Activated T-helper 17 cell treated with anti-CD3 and anti-CD28 coated beads, Interleukin-2, amount 50 U/mL, for 72 hours (primary cell): ENCODE measurements around the gene CCT6B. TPM values are rescaled to one million over a fixed set of nuclear protein-coding genes. Genes with fewer than 3 reads are reported as not detected.
"Not testable (repeated sequence)": the region's sequence is repeated elsewhere in the genome, so short reads cannot be mapped to it uniquely, and the experiment has no call there.

Source experiments
- ATAC-seq: fragments of 150-1000 bp; cut with Tn5 transposase; replicated peaks from 2 replicates; pipeline ENCODE4 v1.10.0; 2021; ENCODE audit warnings: mild to moderate bottlenecking, moderate library complexity
- H3K27ac Mint-ChIP-seq: one replicate; pipeline ENCODE4 v1.8.0; 2022; ENCODE audit warnings: mixed read lengths
- H3K27me3 Mint-ChIP-seq: one replicate; pipeline ENCODE4 v1.8.0; 2022; ENCODE audit warnings: mixed read lengths
- H3K36me3 Mint-ChIP-seq: one replicate; pipeline ENCODE4 v1.8.0; 2022; ENCODE audit warnings: low read depth, mild to moderate bottlenecking, mixed read lengths
- H3K4me1 Mint-ChIP-seq: one replicate; pipeline ENCODE4 v1.8.0; 2022; ENCODE audit warnings: mixed read lengths
- H3K4me3 Mint-ChIP-seq: one replicate; pipeline ENCODE4 v1.8.0; 2022; ENCODE audit warnings: mild to moderate bottlenecking, mixed read lengths
- H3K9me3 Mint-ChIP-seq: one replicate; pipeline ENCODE4 v1.8.0; 2022; ENCODE audit warnings: mixed read lengths
- total RNA-seq, 2 donors: library from RNA; stranded (reverse); gene quantifications; one replicate each; pipeline ENCODE4 v1.2.3, GENCODE V29; 2022

CCT6B gene
- total RNA-seq, 2 donors from 2014 or later, result 0.76 to 1.7 TPM

DNA sequence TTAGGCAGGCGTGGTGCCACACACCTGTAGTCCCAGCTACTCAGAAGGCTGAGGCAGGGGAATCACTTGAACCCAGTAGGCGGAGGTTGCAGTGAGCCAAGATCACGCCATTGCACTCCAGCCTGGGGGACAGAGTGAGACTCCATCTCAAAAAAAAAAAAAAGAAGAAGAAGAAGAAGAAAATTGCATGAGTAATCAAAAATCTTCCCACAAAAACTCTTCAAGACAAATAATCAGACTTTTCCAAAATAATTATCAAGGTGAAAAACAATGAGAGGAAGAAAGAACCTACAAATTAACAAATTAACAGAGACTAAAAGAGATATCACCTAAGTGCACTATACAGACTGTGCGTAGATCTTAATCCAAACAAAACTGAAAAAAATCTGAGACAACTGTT, 10.5 kb downstream of the CCT6B start:
- not testable (repeated sequence) for H3K36me3 Mint-ChIP-seq, H3K4me1 Mint-ChIP-seq, H3K4me3 Mint-ChIP-seq, H3K27ac Mint-ChIP-seq, H3K27me3 Mint-ChIP-seq, H3K9me3 Mint-ChIP-seq, ATAC-seq

DNA sequence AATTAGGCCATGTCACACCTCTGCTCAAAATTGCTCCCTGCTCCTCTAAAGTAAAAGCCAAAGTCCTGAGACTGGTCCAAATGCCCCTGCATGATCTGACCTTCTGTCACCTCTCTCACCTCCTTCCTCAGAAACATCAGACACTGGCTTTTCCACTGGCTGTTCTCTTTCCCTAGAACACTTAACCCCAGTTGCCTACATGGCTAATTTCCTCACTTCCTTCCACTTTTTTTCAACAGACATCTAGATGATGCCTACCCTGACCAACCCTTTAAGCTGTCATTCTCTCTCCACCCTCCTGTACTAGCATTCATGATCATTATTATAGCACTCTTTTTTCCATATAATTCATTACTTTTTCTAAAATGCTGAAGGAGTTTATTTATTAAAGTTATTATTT, 31.0 kb downstream of the CCT6B start:
- Mint-ChIP-seq H3K27me3 (no peaks in the 10 kb centered on the region), H3K27ac (no peak overlapping the region), H3K4me1 (no peaks in the 10 kb centered on the region), H3K36me3 (no peaks in the 10 kb centered on the region), H3K9me3 (no peaks in the 10 kb centered on the region), H3K4me3 (no peak overlapping the region)
- no peak for ATAC-seq

DNA sequence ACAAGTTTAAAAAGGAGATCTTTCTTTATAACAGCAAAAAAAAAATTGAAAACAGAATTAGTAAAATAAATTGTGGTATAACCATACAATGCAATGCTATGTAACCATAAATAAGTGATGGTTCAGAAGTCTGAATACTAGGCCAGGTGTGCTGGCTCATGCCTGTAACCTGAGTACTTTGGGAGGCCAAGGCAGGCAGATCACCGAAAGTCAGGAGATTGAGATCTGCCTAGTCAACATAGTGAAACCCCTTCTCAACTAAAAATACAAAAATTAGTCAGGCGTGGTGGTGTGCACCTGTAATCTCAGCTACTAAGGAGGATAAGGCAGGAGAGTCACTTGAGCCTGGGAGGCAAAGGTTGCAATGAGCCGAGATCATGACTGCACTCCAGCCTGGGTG, 34.6 kb downstream of the CCT6B start:
- no peaks in the 10 kb centered on the region for H3K4me1 Mint-ChIP-seq
- H3K27ac Mint-ChIP-seq, result no peak overlapping the region
- H3K36me3 Mint-ChIP-seq, result no peaks in the 10 kb centered on the region
- no peak for ATAC-seq
- H3K27me3 Mint-ChIP-seq, result no peaks in the 10 kb centered on the region
- H3K4me3 Mint-ChIP-seq, result no peak overlapping the region
- no peaks in the 10 kb centered on the region for H3K9me3 Mint-ChIP-seq

DNA sequence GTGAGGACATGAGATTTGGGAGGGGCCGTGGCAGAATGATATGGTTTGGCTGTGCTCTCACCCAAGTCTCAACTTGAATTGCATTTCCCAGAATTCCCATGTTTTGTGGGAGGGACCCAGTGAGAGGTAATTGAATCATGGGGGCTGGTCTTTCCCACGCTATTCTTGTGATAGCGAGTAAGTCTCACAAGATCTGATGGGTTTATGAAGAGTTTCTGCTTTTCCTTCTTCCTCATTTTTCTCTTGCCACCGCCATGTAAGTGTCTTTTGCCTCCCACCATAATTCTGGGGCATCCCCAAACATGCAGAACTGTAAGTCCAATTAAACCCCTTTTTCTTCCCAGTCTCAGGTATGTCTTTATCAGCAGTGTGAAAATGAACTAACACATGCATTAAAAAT, 40.6 kb downstream of the CCT6B start:
- no peak overlapping the region for H3K27ac Mint-ChIP-seq
- no peak overlapping the region for H3K4me3 Mint-ChIP-seq
- no peaks in the 10 kb centered on the region for H3K9me3 Mint-ChIP-seq
- H3K36me3 Mint-ChIP-seq, result no peaks in the 10 kb centered on the region
- no peak for ATAC-seq
- peaks cover 4% of the 10 kb centered on the region for H3K27me3 Mint-ChIP-seq
- no peaks in the 10 kb centered on the region for H3K4me1 Mint-ChIP-seq

DNA sequence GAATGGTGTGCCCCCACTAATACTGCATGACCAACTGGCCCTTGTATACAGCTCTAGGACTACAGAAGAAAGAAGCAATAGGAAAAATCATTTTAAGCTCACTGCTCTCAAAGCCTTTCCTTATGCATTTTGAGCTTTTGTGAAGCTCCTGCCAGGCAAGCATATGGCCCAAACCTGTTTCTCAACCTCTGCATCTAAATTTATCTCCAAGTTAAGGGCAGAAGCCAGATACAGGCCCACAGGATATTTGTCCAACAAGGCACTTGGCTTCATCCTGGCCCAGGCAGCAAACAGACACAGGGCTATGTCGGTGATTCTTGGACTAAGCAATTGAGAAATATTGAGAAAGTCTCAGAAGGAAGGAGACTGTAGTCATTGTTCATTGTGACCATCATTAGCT, 43.9 kb downstream of the CCT6B start:
- Mint-ChIP-seq H3K4me1 (no peaks in the 10 kb centered on the region), H3K36me3 (no peaks in the 10 kb centered on the region), H3K4me3 (no peak overlapping the region), H3K9me3 (no peaks in the 10 kb centered on the region), H3K27me3 (peaks cover 4% of the 10 kb centered on the region), H3K27ac (no peak overlapping the region)
- no peak for ATAC-seq

DNA sequence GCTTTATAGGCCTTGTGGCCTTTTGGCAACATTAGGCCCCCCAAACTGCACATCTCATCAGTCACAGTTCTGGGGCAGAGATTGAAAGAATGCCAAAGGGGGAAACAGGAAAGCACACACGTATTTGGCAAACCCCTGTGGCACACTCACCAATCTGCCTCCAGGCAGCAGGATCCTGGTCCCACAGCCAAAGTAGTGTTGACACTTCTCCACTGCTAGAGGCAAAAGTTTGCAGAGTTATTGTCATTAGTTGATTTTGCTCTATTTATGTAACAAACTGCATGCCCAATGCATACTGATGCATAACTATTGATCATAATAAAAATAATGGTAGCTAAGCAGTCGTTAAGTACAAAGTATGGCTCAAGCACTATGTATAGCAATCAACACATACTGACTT, 45.1 kb downstream of the CCT6B start:
- no peaks in the 10 kb centered on the region for H3K4me1 Mint-ChIP-seq
- no peaks in the 10 kb centered on the region for H3K9me3 Mint-ChIP-seq
- H3K4me3 Mint-ChIP-seq, result no peak overlapping the region
- no peak for ATAC-seq
- no peaks in the 10 kb centered on the region for H3K36me3 Mint-ChIP-seq
- H3K27me3 Mint-ChIP-seq, result peaks cover 7% of the 10 kb centered on the region
- no peak overlapping the region for H3K27ac Mint-ChIP-seq

DNA sequence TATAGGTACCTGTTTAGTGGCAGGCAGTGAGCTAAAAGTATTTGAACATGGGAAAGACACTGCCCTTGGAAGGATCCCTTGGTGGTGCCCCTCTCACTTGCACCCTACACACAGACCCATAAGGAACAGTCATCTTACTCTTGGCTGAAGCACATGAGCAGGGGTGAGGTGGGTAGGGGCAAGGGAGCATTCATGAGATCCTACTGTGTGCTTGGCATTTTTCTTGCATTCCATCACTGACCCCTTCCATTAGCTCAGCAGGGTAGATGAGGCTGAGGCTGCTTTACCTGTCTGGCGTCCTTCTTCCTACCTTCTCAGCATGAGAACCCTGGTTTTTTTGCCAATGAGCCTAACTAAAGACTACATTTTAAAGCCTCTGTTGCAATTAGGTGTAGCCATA, 48.3 kb downstream of the CCT6B start:
- Mint-ChIP-seq H3K36me3 (no peaks in the 10 kb centered on the region), H3K4me1 (no peaks in the 10 kb centered on the region), H3K4me3 (no peak overlapping the region), H3K27ac (no peak overlapping the region), H3K27me3 (peaks cover 3% of the 10 kb centered on the region), H3K9me3 (no peaks in the 10 kb centered on the region)
- ATAC-seq, result no peak

DNA sequence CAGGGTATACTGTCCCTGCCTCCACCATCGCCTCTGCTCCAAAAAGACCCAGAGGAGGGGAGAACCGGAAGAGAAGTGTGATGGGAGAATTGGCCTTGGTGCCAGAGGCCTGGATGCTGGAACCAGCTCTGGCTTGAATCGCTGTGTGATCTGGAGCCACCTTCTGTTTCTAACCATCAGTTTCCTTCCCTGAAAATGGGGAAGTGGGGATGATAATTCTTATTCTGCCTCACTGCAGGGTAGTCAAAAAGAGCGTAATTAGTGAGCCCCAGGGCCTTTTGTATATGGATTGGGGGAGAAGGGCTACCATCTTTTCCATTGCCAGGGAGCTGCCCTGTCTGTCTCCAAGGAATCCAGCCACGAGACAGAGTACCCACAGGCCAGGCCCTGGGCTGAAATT, 52.2 kb downstream of the CCT6B start:
- no peak for ATAC-seq
- Mint-ChIP-seq H3K27me3 (peaks cover 6% of the 10 kb centered on the region), H3K36me3 (no peaks in the 10 kb centered on the region), H3K9me3 (no peaks in the 10 kb centered on the region), H3K4me1 (no peaks in the 10 kb centered on the region), H3K27ac (no peak overlapping the region), H3K4me3 (no peak overlapping the region)

DNA sequence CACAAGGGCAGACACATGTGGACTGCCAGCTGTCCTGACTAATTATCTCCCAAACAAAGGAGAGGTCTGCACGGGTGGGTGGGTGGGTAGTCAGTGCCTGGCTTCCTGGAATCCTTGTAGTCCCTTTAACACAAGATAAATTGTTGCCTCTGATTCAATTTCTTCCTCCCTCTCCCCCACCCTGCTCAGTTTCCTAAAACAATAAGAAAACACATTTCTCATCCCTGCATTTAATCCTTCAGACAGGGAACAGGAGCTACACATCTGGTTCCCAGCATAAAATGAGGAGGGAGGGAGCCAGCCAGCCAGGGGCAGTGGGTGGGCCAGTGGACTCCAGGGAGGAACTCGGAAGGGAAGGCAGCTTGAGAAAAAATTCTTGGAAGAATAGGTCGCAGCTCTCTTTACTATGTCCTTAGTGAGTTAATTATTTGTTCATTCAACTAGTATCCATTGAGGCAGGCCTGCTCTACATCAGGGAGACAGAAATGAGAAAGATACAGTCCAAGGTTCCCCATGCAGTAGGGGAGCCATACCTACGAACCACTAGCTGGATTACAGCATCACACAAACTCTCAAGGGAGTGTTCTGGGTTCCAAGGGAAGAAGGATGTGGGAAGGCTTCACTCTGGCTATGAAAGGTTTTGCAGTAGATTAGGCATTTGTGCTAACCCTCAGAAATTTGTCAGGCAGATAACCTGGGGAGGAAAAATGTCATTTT, 58.3 kb downstream of the CCT6B start:
- H3K27ac Mint-ChIP-seq, result no peak overlapping the region

DNA sequence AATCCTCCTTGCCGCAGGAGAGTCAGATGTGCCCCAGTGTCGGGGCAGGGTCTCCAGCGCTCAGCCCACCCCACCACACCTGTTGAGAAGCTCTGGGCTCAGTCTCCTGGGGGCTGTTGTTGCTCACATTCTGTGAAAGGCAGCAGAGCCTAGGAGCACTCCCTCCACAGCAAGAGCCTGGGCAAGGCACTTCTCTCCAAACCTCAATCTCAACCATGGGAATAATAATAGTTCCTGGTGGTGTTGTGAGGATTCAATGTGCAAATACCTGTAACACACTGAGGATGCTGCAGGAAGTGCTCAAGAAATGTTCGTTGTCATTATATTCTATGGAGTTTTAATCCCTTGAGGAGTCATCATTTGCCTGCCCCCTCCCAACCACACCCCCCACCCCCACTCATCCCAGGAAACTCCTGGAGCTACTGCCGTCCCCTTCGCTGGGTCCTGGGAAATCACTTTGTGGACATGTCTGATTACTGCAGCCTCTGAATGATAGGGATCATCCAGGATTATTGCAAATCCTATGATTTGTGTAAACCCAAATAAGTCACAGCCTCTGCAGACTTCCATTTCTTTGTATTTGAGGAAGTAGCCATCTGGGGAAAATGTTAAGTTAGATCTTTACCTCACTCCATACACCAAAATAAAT, 61.5 kb downstream of the CCT6B start:
- no peaks in the 10 kb centered on the region for H3K4me1 Mint-ChIP-seq
- no peak overlapping the region for H3K27ac Mint-ChIP-seq
- no peak for ATAC-seq
- H3K4me3 Mint-ChIP-seq, result no peak overlapping the region
- peaks cover 40% of the 10 kb centered on the region for H3K27me3 Mint-ChIP-seq
- H3K9me3 Mint-ChIP-seq, result no peaks in the 10 kb centered on the region
- no peaks in the 10 kb centered on the region for H3K36me3 Mint-ChIP-seq

More for the DNA sequence above, 58.3 kb downstream of the CCT6B start:
- no peak for ATAC-seq
- H3K27me3 Mint-ChIP-seq, result peaks cover 23% of the 10 kb centered on the region
- no peaks in the 10 kb centered on the region for H3K9me3 Mint-ChIP-seq
- no peak overlapping the region for H3K4me3 Mint-ChIP-seq
- H3K36me3 Mint-ChIP-seq, result no peaks in the 10 kb centered on the region
- H3K4me1 Mint-ChIP-seq, result no peaks in the 10 kb centered on the region

DNA sequence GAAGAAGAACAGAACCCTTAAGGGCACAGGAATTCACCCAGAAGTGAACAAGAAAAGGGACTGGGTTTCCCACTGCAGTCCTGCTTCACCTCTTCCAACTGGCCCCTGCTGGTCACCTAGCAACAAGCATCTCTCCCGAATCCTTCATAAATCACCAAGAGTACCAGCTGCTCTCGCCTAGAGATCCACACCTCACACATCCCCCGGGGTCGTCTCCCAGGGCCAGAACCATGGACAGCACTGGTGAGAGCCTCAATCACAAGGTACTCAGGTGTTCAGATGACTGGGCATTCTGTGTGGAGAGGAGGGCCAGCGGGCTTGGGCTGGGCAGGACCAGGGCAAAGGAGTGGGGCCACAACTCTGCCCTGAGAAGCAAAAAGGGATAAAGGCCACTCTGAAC, 65.9 kb downstream of the CCT6B start:
- H3K27me3 Mint-ChIP-seq, result peaks cover 36% of the 10 kb centered on the region
- H3K36me3 Mint-ChIP-seq, result no peaks in the 10 kb centered on the region
- H3K4me1 Mint-ChIP-seq, result no peaks in the 10 kb centered on the region
- no peak overlapping the region for H3K27ac Mint-ChIP-seq
- H3K9me3 Mint-ChIP-seq, result no peaks in the 10 kb centered on the region
- no peak overlapping the region for H3K4me3 Mint-ChIP-seq
- no peak for ATAC-seq

DNA sequence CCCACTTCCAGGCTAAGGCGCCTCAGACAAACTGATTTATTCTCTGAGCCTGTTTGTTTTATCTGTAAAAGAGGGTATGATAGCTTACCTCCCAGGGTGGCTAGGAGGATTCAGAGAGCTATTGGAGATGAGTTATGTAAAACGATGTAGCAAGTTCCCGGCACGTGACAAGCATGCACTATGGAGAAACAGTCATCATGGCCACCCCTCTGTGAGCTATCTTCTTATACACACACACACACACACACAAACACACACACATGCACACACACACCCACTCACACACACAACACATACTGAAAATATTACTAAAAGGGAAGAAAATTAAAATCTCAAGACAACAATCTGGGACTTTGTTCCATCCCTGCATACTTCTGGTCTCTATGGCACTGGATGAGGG, 66.3 kb downstream of the CCT6B start:
- Mint-ChIP-seq H3K4me3 (no peak overlapping the region), H3K4me1 (no peaks in the 10 kb centered on the region), H3K9me3 (no peaks in the 10 kb centered on the region), H3K27me3 (peaks cover 35% of the 10 kb centered on the region), H3K27ac (no peak overlapping the region), H3K36me3 (no peaks in the 10 kb centered on the region)
- ATAC-seq, result no peak

DNA sequence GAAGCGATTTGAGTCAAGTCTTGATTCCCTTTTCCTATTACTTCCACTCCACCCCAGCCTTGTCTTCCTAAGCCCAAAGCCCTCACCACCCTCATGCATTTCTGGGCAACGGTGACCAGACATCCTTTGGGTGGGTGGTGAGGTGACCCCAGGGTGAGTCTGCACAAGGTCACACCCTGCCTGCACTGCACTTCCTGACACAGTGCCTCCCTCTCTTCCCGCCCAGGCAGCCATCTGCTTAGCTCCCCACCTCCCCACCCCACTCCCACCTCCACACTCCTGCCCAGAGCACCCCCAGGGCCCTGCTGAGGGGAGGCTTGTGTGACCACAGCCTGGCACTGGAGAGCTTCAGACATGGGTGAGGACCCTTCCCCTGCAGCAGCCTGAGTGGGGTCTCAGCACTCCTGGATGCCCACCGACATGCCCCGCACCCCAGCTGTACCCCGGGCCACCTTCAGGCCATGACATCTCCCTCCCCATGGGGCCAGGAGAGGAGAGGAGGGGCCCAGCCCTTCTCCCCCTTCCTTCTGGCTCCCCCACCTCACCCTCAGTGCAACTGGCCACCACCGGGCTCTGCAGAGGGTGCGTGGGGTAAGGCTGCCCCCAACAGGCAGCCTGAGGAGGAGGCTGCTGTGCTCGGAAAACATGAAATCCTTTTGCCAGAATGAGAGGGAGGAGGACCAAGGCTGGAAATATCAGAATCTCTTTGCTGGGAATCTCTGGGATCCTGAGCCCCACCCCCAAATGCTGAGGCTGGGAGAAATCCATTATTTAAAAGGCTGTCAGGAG, 68.6 kb downstream of the CCT6B start:
- no peak for ATAC-seq
- Mint-ChIP-seq H3K4me3 (no peak overlapping the region), H3K27ac (no peak overlapping the region), H3K4me1 (no peaks in the 10 kb centered on the region), H3K36me3 (no peaks in the 10 kb centered on the region), H3K9me3 (no peaks in the 10 kb centered on the region), H3K27me3 (peaks cover 35% of the 10 kb centered on the region)

DNA sequence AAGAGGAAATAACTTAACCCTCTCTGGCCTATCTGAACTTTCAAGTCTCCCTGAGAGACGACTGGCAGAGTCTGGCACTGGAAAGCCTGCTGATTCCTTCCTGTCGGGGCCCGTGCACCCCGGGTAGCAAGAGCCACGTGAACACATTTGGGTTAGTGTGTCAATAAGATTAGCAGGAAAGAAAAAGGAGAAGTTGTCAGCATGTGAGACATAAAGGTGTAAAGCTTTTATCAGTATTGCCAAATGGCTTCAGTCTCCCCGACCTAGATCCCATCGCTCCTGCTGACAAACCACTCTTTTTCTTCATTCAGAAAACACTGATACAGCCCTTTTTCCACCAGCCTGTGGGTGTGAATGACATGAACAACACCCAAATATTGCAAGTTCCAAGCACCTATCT, 74.4 kb downstream of the CCT6B start:
- no peaks in the 10 kb centered on the region for H3K4me1 Mint-ChIP-seq
- no peaks in the 10 kb centered on the region for H3K9me3 Mint-ChIP-seq
- no peak overlapping the region for H3K27ac Mint-ChIP-seq
- H3K4me3 Mint-ChIP-seq, result no peak overlapping the region
- peaks cover 42% of the 10 kb centered on the region for H3K27me3 Mint-ChIP-seq
- no peak for ATAC-seq
- H3K36me3 Mint-ChIP-seq, result no peaks in the 10 kb centered on the region

DNA sequence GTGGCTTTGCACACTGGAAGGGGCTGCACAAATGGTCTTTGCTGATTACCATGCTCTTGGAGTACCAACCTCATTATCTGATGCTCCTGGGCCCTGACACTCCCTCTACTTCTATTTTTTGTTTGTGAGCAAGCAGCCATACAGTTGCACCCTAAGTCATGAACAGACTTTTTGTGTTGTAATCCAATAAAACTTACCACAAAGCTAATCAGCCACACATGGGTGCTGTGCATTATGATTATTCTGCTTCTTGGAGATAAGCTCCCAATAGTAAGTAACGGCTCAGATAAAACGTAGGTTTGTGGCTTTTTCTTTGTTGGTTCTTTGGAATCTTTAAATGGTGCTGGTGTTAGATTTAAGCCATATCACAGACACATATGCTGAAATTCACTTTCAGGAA, 76.2 kb downstream of the CCT6B start:
- no peaks in the 10 kb centered on the region for H3K4me1 Mint-ChIP-seq
- peaks cover 40% of the 10 kb centered on the region for H3K27me3 Mint-ChIP-seq
- ATAC-seq, result no peak
- H3K4me3 Mint-ChIP-seq, result no peak overlapping the region
- H3K9me3 Mint-ChIP-seq, result no peaks in the 10 kb centered on the region
- H3K27ac Mint-ChIP-seq, result no peak overlapping the region
- no peaks in the 10 kb centered on the region for H3K36me3 Mint-ChIP-seq
